Endothelial cell of umbilical vein (primary cell): Measurements from ENCODE around the gene NANOS2. TPM values are rescaled to one million over a fixed set of nuclear protein-coding genes. Genes with fewer than 3 reads are reported as not detected.

Experiments
- BruUV-seq: library from RNA; stranded (reverse); fragments of 400-500 nt; replicated peaks from 2 replicates; lab custom pipeline; 2021; lab: Mats Ljungman, UMichigan
- CTCF ChIA-PET: fragments of 300-600, 350-600 bp; sonication (Branson Sonifier 250); formaldehyde crosslinking; loops from one replicate; lab custom pipeline; 2021; ENCODE audit warnings: antibody characterized with exemption, inconsistent platforms; lab: Charles Lee
- POLR2A ChIA-PET: fragments of 300-600, 350-600 bp; sonication (Branson Sonifier 250); formaldehyde crosslinking; loops from one replicate; lab custom pipeline; 2021; ENCODE audit warnings: antibody characterized with exemption, inconsistent platforms; lab: Charles Lee
- DNase-seq: peaks from one replicate; pipeline ENCODE4 v3.0.0-alpha.2; 2011; ENCODE audit warnings: low read depth, low spot score
- FAIRE-seq: peaks from 2 replicates; lab custom pipeline; 2011; peaks lifted over from hg19 to GRCh38; lab: Jason Lieb, UNC
- H2AFZ ChIP-seq: 2 replicates; pipeline ENCODE4 v1.6.0; 2012; ENCODE audit warnings: low read depth, low read length, control low read depth, inconsistent platforms
- H3K27ac ChIP-seq: 2 replicates; pipeline ENCODE4 v1.5.1; 2011; ENCODE audit warnings: low read depth, mild to moderate bottlenecking, control low read depth, low read length, moderate library complexity; ENCODE audit not compliant: insufficient read depth
- H3K27me3 ChIP-seq, 2 experiments: 2 replicates each; pipeline versions ENCODE4 v1.6.0 to v1.6.1; 2011; ENCODE audit warnings: low read length in 2 of 2, mixed read lengths in 1 of 2; ENCODE audit not compliant: control insufficient read depth in 2 of 2, insufficient read depth in 2 of 2
- H3K36me3 ChIP-seq, 2 experiments: 2 replicates in 1 of 2; 3 replicates in 1 of 2; pipeline ENCODE4 v1.5.1; 2011; ENCODE audit warnings: low read length in 2 of 2, mild to moderate bottlenecking in 1 of 2, moderate library complexity in 1 of 2; ENCODE audit not compliant: control insufficient read depth in 2 of 2, insufficient read depth in 2 of 2; ENCODE audit errors: extremely low read depth in 1 of 2
- H3K4me1 ChIP-seq: 3 replicates; pipeline ENCODE4 v1.5.1; 2011; ENCODE audit warnings: mild to moderate bottlenecking, low read length; ENCODE audit not compliant: control insufficient read depth, insufficient read depth; ENCODE audit errors: extremely low read depth
- H3K4me2 ChIP-seq: 2 replicates; pipeline ENCODE4 v1.6.1; 2011; ENCODE audit warnings: low read length, control low read depth, mixed read lengths; ENCODE audit not compliant: insufficient read depth
- H3K4me3 ChIP-seq, 3 experiments: fragments of 200-600 bp in 1 of 3; sonication (generic), shearing (Covaris generic) in 1 of 3; replicated peaks in 1 of 3; 2 replicates each; pipeline ENCODE4 v1.5.1; 2011 to 2016; ENCODE audit warnings: control low read depth in 3 of 3, low read length in 3 of 3, mild to moderate bottlenecking in 2 of 3, inconsistent platforms in 1 of 3, low read depth in 1 of 3, moderate library complexity in 1 of 3; ENCODE audit not compliant: insufficient read depth in 1 of 3
- H3K79me2 ChIP-seq: 2 replicates; pipeline ENCODE4 v1.6.0; 2012; ENCODE audit warnings: low read length, inconsistent platforms; ENCODE audit not compliant: control insufficient read depth, insufficient read depth
- H3K9ac ChIP-seq: replicated peaks from 2 replicates; pipeline ENCODE3; 2011; ENCODE audit warnings: low read length, control low read depth; ENCODE audit not compliant: insufficient read depth; ENCODE audit errors: extremely low read depth
- H3K9me1 ChIP-seq: replicated peaks from 3 replicates; pipeline ENCODE4 v1.6.0; 2011; ENCODE audit warnings: mild to moderate bottlenecking, low read length; ENCODE audit not compliant: control insufficient read depth, insufficient read depth; ENCODE audit errors: extremely low read depth
- H3K9me3 ChIP-seq: replicated peaks from 2 replicates; pipeline ENCODE4 v1.5.1; 2012; ENCODE audit warnings: low read length, inconsistent platforms; ENCODE audit not compliant: control insufficient read depth, insufficient read depth
- H4K20me1 ChIP-seq: replicated peaks from 2 replicates; pipeline ENCODE3; 2011; ENCODE audit warnings: mild to moderate bottlenecking, low read length; ENCODE audit not compliant: control insufficient read depth, insufficient read depth; ENCODE audit errors: extremely low read depth
- EZH2 ChIP-seq: IDR thresholded peaks from 2 replicates; pipeline ENCODE4 v1.6.1; 2012; ENCODE audit warnings: borderline replicate concordance, low read depth, mild to moderate bottlenecking, moderate library complexity, low read length, inconsistent platforms; ENCODE audit not compliant: severe bottlenecking
- FOS ChIP-seq: IDR thresholded peaks from 2 replicates; pipeline ENCODE4 v1.6.1; 2011; ENCODE audit warnings: mild to moderate bottlenecking, low read length, moderate library complexity, borderline replicate concordance; ENCODE audit not compliant: insufficient read depth
- GATA2 ChIP-seq: IDR thresholded peaks from 2 replicates; pipeline ENCODE4 v1.7.0; 2011; ENCODE audit warnings: low read depth, mild to moderate bottlenecking, moderate library complexity, mixed read lengths, low read length; ENCODE audit not compliant: insufficient read length, insufficient read depth
- JUN ChIP-seq: IDR thresholded peaks from 2 replicates; pipeline ENCODE4 v1.6.1; 2011; ENCODE audit warnings: borderline replicate concordance, low read depth; ENCODE audit not compliant: insufficient read length, insufficient read depth
- MYC ChIP-seq: IDR thresholded peaks from one replicate; pipeline ENCODE4 v1.6.1; 2011; ENCODE audit warnings: mild to moderate bottlenecking, low read depth, low read length
- POLR2A ChIP-seq: IDR thresholded peaks from 2 replicates; pipeline ENCODE4 v1.6.1; 2012; ENCODE audit warnings: low read depth, mild to moderate bottlenecking, control low read depth, low read length
- POLR2AphosphoS5 ChIP-seq: IDR thresholded peaks from 2 replicates; pipeline ENCODE4 v1.6.1; 2012; ENCODE audit warnings: low read depth, mild to moderate bottlenecking, control low read depth, low read length, moderate library complexity; ENCODE audit not compliant: insufficient read depth
- dilution Hi-C: fragments of 300-500 bp; cut with MboI; formaldehyde crosslinking; loops from one replicate; pipeline ENCODE4 v1.15.0; 2019; ENCODE audit warnings: low sequenced_read_pairs; ENCODE audit not compliant: extremely low pct_ligation_motif_present
- intact Hi-C: fragments of 100-400 bp; cut with micrococcal nuclease; formaldehyde crosslinking; loops from one replicate; pipeline ENCODE4 v1.10.0; 2022
- polyA plus RNA-seq, 4 experiments: library from polyadenylated mRNA; depleted of rRNA in 3 of 4; stranded (reverse) in 3 of 4; unstranded in 1 of 4; fragments of >200 nt; gene quantifications; 2 replicates each; pipeline versions ENCODE4 v1.2.1 to v1.2.3, GENCODE V29; 2011 to 2012; ENCODE audit warnings: missing spikeins in 1 of 4
- total RNA-seq: library from RNA; stranded (reverse); gene quantifications from 2 replicates; pipeline ENCODE4 v1.2.3, GENCODE V29; 2021
- TF ChIP-seq, protein P1 (sequence below), 2 donors: IDR thresholded peaks; 1 replicate in 1 of 2; 2 replicates in 1 of 2; pipeline ENCODE4 v1.5.1; 2011; ENCODE audit warnings: low read length in 2 of 2, mild to moderate bottlenecking in 2 of 2, moderate library complexity in 2 of 2, control low read depth in 1 of 2, inconsistent platforms in 1 of 2, low read depth in 1 of 2; ENCODE audit not compliant: insufficient read depth in 1 of 2; ENCODE audit errors: extremely low read depth in 1 of 2
- TF ChIP-seq, protein P2 (sequence below): IDR thresholded peaks from 2 replicates; pipeline ENCODE4 v1.6.1; 2011; ENCODE audit not compliant: insufficient read depth, insufficient read length

Gene NANOS2
- total and polyA plus RNA-seq, 2 donors (not counting 3 experiments of a cell fraction or from before 2014, with no cell fraction given), result not detected

DNA sequence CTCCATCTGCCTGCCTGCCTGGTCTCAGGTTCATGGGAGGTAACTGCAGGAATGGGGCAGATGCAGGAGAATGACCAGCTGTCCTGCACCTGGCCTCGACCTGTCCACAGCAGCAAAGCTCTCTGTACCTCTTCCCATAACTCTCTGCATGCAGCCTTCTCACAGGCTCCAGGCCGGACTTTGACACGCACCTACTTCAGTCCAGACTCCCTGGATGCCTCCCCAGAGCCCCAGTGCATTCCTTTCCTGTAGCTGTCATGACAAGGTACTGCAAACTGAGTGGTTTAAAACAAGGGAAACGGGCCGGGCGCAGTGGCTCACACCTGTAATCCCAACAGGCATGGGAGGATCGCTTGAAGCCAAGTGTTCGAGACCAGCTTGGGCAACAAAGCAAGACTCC, 3.3 kb downstream of the NANOS2 start:
- Histone ChIP-seq H3K4me2 (no peak overlapping the region), H3K27ac (no peak overlapping the region), H3K36me3 (no peaks in the 10 kb centered on the region), H3K4me1 (no peaks in the 10 kb centered on the region), H3K9me1 (no peaks in the 10 kb centered on the region), H4K20me1 (no peaks in the 10 kb centered on the region), H3K79me2 (no peaks in the 10 kb centered on the region), H3K4me3 (no peak overlapping the region), H2AFZ (no peak overlapping the region), H3K9ac (no peak overlapping the region), H3K9me3 (no peaks in the 10 kb centered on the region), H3K27me3 (no peaks in the 10 kb centered on the region)
- POLR2A ChIA-PET, result no interaction called here
- TF ChIP-seq POLR2AphosphoS5 (no peak), POLR2A (no peak), FOS (no peak), GATA2 (no peak), JUN (no peak), MYC (no peak), EZH2 (no peak)
- TF ChIP-seq, protein P1, sequence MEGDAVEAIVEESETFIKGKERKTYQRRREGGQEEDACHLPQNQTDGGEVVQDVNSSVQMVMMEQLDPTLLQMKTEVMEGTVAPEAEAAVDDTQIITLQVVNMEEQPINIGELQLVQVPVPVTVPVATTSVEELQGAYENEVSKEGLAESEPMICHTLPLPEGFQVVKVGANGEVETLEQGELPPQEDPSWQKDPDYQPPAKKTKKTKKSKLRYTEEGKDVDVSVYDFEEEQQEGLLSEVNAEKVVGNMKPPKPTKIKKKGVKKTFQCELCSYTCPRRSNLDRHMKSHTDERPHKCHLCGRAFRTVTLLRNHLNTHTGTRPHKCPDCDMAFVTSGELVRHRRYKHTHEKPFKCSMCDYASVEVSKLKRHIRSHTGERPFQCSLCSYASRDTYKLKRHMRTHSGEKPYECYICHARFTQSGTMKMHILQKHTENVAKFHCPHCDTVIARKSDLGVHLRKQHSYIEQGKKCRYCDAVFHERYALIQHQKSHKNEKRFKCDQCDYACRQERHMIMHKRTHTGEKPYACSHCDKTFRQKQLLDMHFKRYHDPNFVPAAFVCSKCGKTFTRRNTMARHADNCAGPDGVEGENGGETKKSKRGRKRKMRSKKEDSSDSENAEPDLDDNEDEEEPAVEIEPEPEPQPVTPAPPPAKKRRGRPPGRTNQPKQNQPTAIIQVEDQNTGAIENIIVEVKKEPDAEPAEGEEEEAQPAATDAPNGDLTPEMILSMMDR (IDR thresholded peaks at IDR 0.05; ENCODE audit: extremely low read depth in 1 of 2, insufficient read depth in 1 of 2, low read depth in 1 of 2, low read length in 2 of 2), result no peak
- TF ChIP-seq, protein P2, sequence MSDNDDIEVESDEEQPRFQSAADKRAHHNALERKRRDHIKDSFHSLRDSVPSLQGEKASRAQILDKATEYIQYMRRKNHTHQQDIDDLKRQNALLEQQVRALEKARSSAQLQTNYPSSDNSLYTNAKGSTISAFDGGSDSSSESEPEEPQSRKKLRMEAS, result no peak
- FAIRE-seq, result no peak
- intact Hi-C loops (no loop called here), dilution Hi-C loops (no loop called here)
- no TSS peak for BruUV-seq
- DNase-seq, result no peak
- CTCF ChIA-PET, result interaction anchor here (1.0 kb wide), 1 partner anchor 8 kb away, joined by 4 read pairs; no protein-coding TSS in a partner anchor
